Neuronal stem cell (in vitro differentiated cells): ENCODE data around the gene TXNL4A.

Source experiments
- DNase-seq: peaks from one replicate; pipeline ENCODE4 v3.0.0-alpha.2; 2013; ENCODE audit warnings: low spot score
- H2AFZ ChIP-seq: one replicate; pipeline ENCODE4 v1.6.1; 2013; ENCODE audit warnings: mild to moderate bottlenecking, low read length, inconsistent platforms
- H2AK5ac ChIP-seq: 2 replicates; pipeline ENCODE4 v1.6.1; 2013; ENCODE audit warnings: low read depth, mild to moderate bottlenecking, inconsistent platforms, low read length, moderate library complexity, mixed read lengths
- H2BK120ac ChIP-seq: 2 replicates; pipeline ENCODE4 v1.6.1; 2013; ENCODE audit warnings: low read depth, mild to moderate bottlenecking, inconsistent platforms, low read length, moderate library complexity, mixed read lengths
- H2BK12ac ChIP-seq: one replicate; pipeline ENCODE4 v1.6.1; 2013; ENCODE audit warnings: low read length, inconsistent platforms
- H2BK15ac ChIP-seq: 2 replicates; pipeline ENCODE4 v1.6.1; 2013; ENCODE audit warnings: mild to moderate bottlenecking, low read length, inconsistent platforms, mixed read lengths
- H2BK5ac ChIP-seq: one replicate; pipeline ENCODE4 v1.6.1; 2013; ENCODE audit warnings: inconsistent platforms, mild to moderate bottlenecking, low read length, moderate library complexity
- H3K14ac ChIP-seq: one replicate; pipeline ENCODE4 v1.6.1; 2013; ENCODE audit warnings: low read length, inconsistent platforms
- H3K18ac ChIP-seq: 2 replicates; pipeline ENCODE4 v1.6.1; 2013; ENCODE audit warnings: low read length, inconsistent platforms
- H3K23ac ChIP-seq: 2 replicates; pipeline ENCODE4 v1.6.1; 2013; ENCODE audit warnings: low read depth, mild to moderate bottlenecking, mixed read lengths, low read length, inconsistent platforms; ENCODE audit not compliant: poor library complexity
- H3K27ac ChIP-seq: replicated peaks from 3 replicates; pipeline ENCODE4 v1.5.1; 2013; ENCODE audit warnings: low read length, inconsistent platforms
- H3K27me3 ChIP-seq, 3 experiments: 2 replicates each; pipeline ENCODE4 v1.6.1; 2013; ENCODE audit warnings: low read length in 3 of 3, mild to moderate bottlenecking in 2 of 3, inconsistent platforms in 1 of 3, low read depth in 1 of 3, mixed read lengths in 1 of 3, moderate library complexity in 1 of 3; ENCODE audit not compliant: control insufficient read depth in 3 of 3, insufficient read depth in 3 of 3
- H3K36me3 ChIP-seq, 2 donors: replicated peaks in 1 of 2; 2 replicates each; pipeline ENCODE4 v1.6.1; 2013; ENCODE audit warnings: low read length in 2 of 2; ENCODE audit not compliant: control insufficient read depth in 2 of 2, insufficient read depth in 2 of 2
- H3K4ac ChIP-seq: 2 replicates; pipeline ENCODE4 v1.6.1; 2013; ENCODE audit warnings: inconsistent platforms, mild to moderate bottlenecking, low read length, moderate library complexity
- H3K4me1 ChIP-seq, 2 donors: 1 replicate in 1 of 2; 2 replicates in 1 of 2; pipeline ENCODE4 v1.6.1; 2013; ENCODE audit warnings: low read length in 2 of 2, low read depth in 1 of 2; ENCODE audit not compliant: control insufficient read depth in 2 of 2, insufficient read depth in 1 of 2
- H3K4me2 ChIP-seq: one replicate; pipeline ENCODE4 v1.6.1; 2013; ENCODE audit warnings: mild to moderate bottlenecking, low read length, inconsistent platforms; ENCODE audit not compliant: insufficient read depth, poor library complexity, severe bottlenecking
- H3K4me3 ChIP-seq, 2 donors: 2 replicates each; pipeline ENCODE4 v1.5.1; 2013; ENCODE audit warnings: low read length in 2 of 2, mild to moderate bottlenecking in 2 of 2, inconsistent platforms in 1 of 2, moderate library complexity in 1 of 2
- H3K79me1 ChIP-seq: one replicate; pipeline ENCODE4 v1.6.1; 2013; ENCODE audit warnings: low read depth, mild to moderate bottlenecking, inconsistent platforms, low read length, moderate library complexity
- H3K9ac ChIP-seq: one replicate; pipeline ENCODE4 v1.6.1; 2013; ENCODE audit warnings: mild to moderate bottlenecking, low read depth, low read length, inconsistent platforms; ENCODE audit not compliant: poor library complexity
- H3K9me3 ChIP-seq, 2 donors: replicated peaks in 1 of 2; 2 replicates each; pipeline versions ENCODE3 to v1.6.1; 2013; ENCODE audit warnings: low read length in 2 of 2, mild to moderate bottlenecking in 2 of 2, inconsistent platforms in 1 of 2, low read depth in 1 of 2, mixed read lengths in 1 of 2, moderate library complexity in 1 of 2; ENCODE audit not compliant: control insufficient read depth in 2 of 2, insufficient read depth in 1 of 2
- H4K8ac ChIP-seq: one replicate; pipeline ENCODE4 v1.6.1; 2013; ENCODE audit warnings: low read depth, mild to moderate bottlenecking, inconsistent platforms, low read length, moderate library complexity
- H4K91ac ChIP-seq: one replicate; pipeline ENCODE4 v1.6.1; 2013; ENCODE audit warnings: low read length, low read depth, mild to moderate bottlenecking, inconsistent platforms; ENCODE audit not compliant: poor library complexity
- WGBS, 2 donors: extraction: QIAGEN DNeasy Blood & Tissue Kit; methylation state at CpG; one replicate each; pipeline ENCODE4 v1.1.7; 2013; ENCODE audit warnings: missing lambda C conversion rate in 2 of 2, mixed read lengths in 1 of 2; ENCODE audit not compliant: insufficient read length in 2 of 2, insufficient replicate concordance in 1 of 2; ENCODE audit errors: extremely low coverage in 2 of 2; 5-methylcytosine and 5-hydroxymethylcytosine counted together

Gene TXNL4A

GRCh38 chr18:79947054-79947755 lies 41.2 kb downstream of the TXNL4A start:
- H3K4me1 ChIP-seq, result peaks cover 5 to 8% of the 10 kb centered on the region in 2 donors
- no peak overlapping the region for H3K27ac ChIP-seq
- H2AK5ac ChIP-seq, result no peak overlapping the region
- H2BK12ac ChIP-seq, result no peak overlapping the region
- H2BK15ac ChIP-seq, result peak overlapping the region; percentile 49
- no peak overlapping the region for H3K9ac ChIP-seq
- H3K79me1 ChIP-seq, result peaks cover 8% of the 10 kb centered on the region
- no peak overlapping the region for H3K4me3 ChIP-seq
- H3K36me3 ChIP-seq, result peaks cover 7 to 42% of the 10 kb centered on the region in 2 donors
- no peak overlapping the region for H2BK120ac ChIP-seq
- peaks cover 0 to 9% (median 4%) of the 10 kb centered on the region in 3 experiments for H3K27me3 ChIP-seq
- peak overlapping the region; percentile 38 for H3K14ac ChIP-seq
- H4K8ac ChIP-seq, result no peak overlapping the region
- H4K91ac ChIP-seq, result no peak overlapping the region
- no peak for DNase-seq
- H2BK5ac ChIP-seq, result no peak overlapping the region
- no peak overlapping the region for H3K18ac ChIP-seq
- H2AFZ ChIP-seq, result no peak overlapping the region
- no CpG with 5 or more reads among the region's 14 CpGs for WGBS, 2 donors
- H3K4me2 ChIP-seq, result no peak overlapping the region
- H3K9me3 ChIP-seq, result no peaks in the 10 kb centered on the region
- no peak overlapping the region for H3K23ac ChIP-seq
- H3K4ac ChIP-seq, result no peak overlapping the region

GRCh38 chr18:79945118-79946042 lies 43.0 kb downstream of the TXNL4A start:
- H3K27ac ChIP-seq, result no peak overlapping the region

GRCh38 chr18:79944746-79945117 lies 43.6 kb downstream of the TXNL4A start:
- Histone ChIP-seq H3K4ac (no peak overlapping the region), H2AK5ac (no peak overlapping the region), H2BK5ac (no peak overlapping the region), H4K91ac (no peak overlapping the region), H2BK120ac (no peak overlapping the region), H3K4me1 (peaks cover 0 to 5% of the 10 kb centered on the region in 2 donors), H2BK12ac (no peak overlapping the region), H3K36me3 (peaks cover 10 to 63% of the 10 kb centered on the region in 2 donors), H2BK15ac (no peak overlapping the region), H2AFZ (no peak overlapping the region), H3K9me3 (peaks cover 0 to 4% of the 10 kb centered on the region in 2 donors), H3K4me2 (no peak overlapping the region), H3K79me1 (peaks cover 10% of the 10 kb centered on the region), H3K9ac (no peak overlapping the region), H3K27me3 (no peaks in the 10 kb centered on the region), H3K4me3 (no peak overlapping the region), H4K8ac (no peak overlapping the region), H3K14ac (no peak overlapping the region), H3K23ac (no peak overlapping the region), H3K18ac (no peak overlapping the region), H3K27ac (no peak overlapping the region)
- DNase-seq, result no peak
- no CpG with 5 or more reads among the region's 3 CpGs for WGBS, 2 donors

More at GRCh38 chr18:79945118-79946042, 43.0 kb downstream of the TXNL4A start:
- no peak overlapping the region for H2BK15ac ChIP-seq
- H3K18ac ChIP-seq, result peak overlapping the region; percentile 61
- H3K4me2 ChIP-seq, result no peak overlapping the region
- H2BK120ac ChIP-seq, result no peak overlapping the region
- peaks cover 8% of the 10 kb centered on the region for H3K79me1 ChIP-seq
- no peak overlapping the region for H3K23ac ChIP-seq
- no peak overlapping the region for H4K91ac ChIP-seq
- H2AK5ac ChIP-seq, result no peak overlapping the region
- H3K4me1 ChIP-seq, result peaks cover 2 to 5% of the 10 kb centered on the region in 2 donors
- H3K14ac ChIP-seq, result peak overlapping the region; percentile 9
- no peak overlapping the region for H3K4me3 ChIP-seq
- no peak overlapping the region for H3K4ac ChIP-seq
- H4K8ac ChIP-seq, result no peak overlapping the region
- peaks cover 0 to under 1% (median 0%) of the 10 kb centered on the region in 3 experiments for H3K27me3 ChIP-seq
- H2AFZ ChIP-seq, result no peak overlapping the region
- H2BK12ac ChIP-seq, result no peak overlapping the region
- H3K9me3 ChIP-seq, result no peaks in the 10 kb centered on the region
- no peak overlapping the region for H2BK5ac ChIP-seq
- peak overlapping the region; percentile 21 for H3K9ac ChIP-seq
- no CpG with 5 or more reads among the region's 17 CpGs for WGBS, 2 donors
- no peak for DNase-seq
- H3K36me3 ChIP-seq, result peaks cover 10 to 60% of the 10 kb centered on the region in 2 donors
